Trophoblast cell (in vitro differentiated cells and primary cell): Measurements from ENCODE around the gene SEC61A2.

Experiments
- DNase-seq, 2 donors: peaks; one replicate each; pipeline ENCODE4 v3.0.0-alpha.2; 2016
- H2AFZ ChIP-seq: 2 replicates; pipeline ENCODE4 v1.6.1; 2013; ENCODE audit warnings: low read length, moderate library complexity, mild to moderate bottlenecking; ENCODE audit not compliant: insufficient read depth, poor library complexity
- H2AK5ac ChIP-seq: 2 replicates; pipeline ENCODE4 v1.6.1; 2013; ENCODE audit warnings: mild to moderate bottlenecking, low read length
- H2BK120ac ChIP-seq: 2 replicates; pipeline ENCODE4 v1.6.1; 2013; ENCODE audit warnings: low read length, mild to moderate bottlenecking, moderate library complexity; ENCODE audit not compliant: insufficient read depth, poor library complexity
- H2BK12ac ChIP-seq: 2 replicates; pipeline ENCODE4 v1.6.1; 2013; ENCODE audit warnings: mild to moderate bottlenecking, low read length, moderate library complexity
- H2BK5ac ChIP-seq: 2 replicates; pipeline ENCODE4 v1.6.1; 2013; ENCODE audit warnings: low read length, low read depth, moderate library complexity, mild to moderate bottlenecking; ENCODE audit not compliant: poor library complexity
- H3K14ac ChIP-seq: 2 replicates; pipeline ENCODE4 v1.6.1; 2013; ENCODE audit warnings: mild to moderate bottlenecking, low read length
- H3K18ac ChIP-seq: 2 replicates; pipeline ENCODE4 v1.6.1; 2013; ENCODE audit warnings: mild to moderate bottlenecking, low read length
- H3K23ac ChIP-seq: 2 replicates; pipeline ENCODE4 v1.6.1; 2013; ENCODE audit warnings: low read length
- H3K27ac ChIP-seq: 2 replicates; pipeline ENCODE4 v1.5.1; 2013; ENCODE audit warnings: low read depth, mild to moderate bottlenecking, inconsistent platforms, low read length, moderate library complexity
- H3K27me3 ChIP-seq: 2 replicates; pipeline ENCODE4 v1.6.1; 2013; ENCODE audit warnings: inconsistent platforms, mild to moderate bottlenecking, low read length, moderate library complexity; ENCODE audit not compliant: insufficient read depth
- H3K36me3 ChIP-seq, 2 experiments: 1 replicate in 1 of 2; 2 replicates in 1 of 2; pipeline ENCODE4 v1.6.1; 2013; ENCODE audit warnings: low read length in 2 of 2, mild to moderate bottlenecking in 2 of 2, moderate library complexity in 1 of 2; ENCODE audit not compliant: insufficient read depth in 2 of 2, control insufficient read depth in 1 of 2
- H3K4ac ChIP-seq: 2 replicates; pipeline ENCODE4 v1.6.1; 2013; ENCODE audit warnings: low read depth, mild to moderate bottlenecking, low read length, moderate library complexity
- H3K4me1 ChIP-seq, 2 experiments: 1 replicate in 1 of 2; 2 replicates in 1 of 2; pipeline ENCODE4 v1.6.1; 2013; ENCODE audit warnings: low read length in 2 of 2, mild to moderate bottlenecking in 2 of 2, moderate library complexity in 1 of 2; ENCODE audit not compliant: insufficient read depth in 2 of 2, control insufficient read depth in 1 of 2
- H3K4me2 ChIP-seq: 2 replicates; pipeline ENCODE4 v1.6.1; 2013; ENCODE audit warnings: inconsistent platforms, mild to moderate bottlenecking, low read length, moderate library complexity
- H3K4me3 ChIP-seq: 2 replicates; pipeline ENCODE4 v1.5.1; 2013; ENCODE audit warnings: mild to moderate bottlenecking, low read depth, low read length, inconsistent platforms
- H3K79me1 ChIP-seq: one replicate; pipeline ENCODE4 v1.6.1; 2013; ENCODE audit warnings: low read length
- H3K79me2 ChIP-seq: 2 replicates; pipeline ENCODE4 v1.6.1; 2013; ENCODE audit warnings: low read length, mild to moderate bottlenecking; ENCODE audit not compliant: control insufficient read depth, insufficient read depth, poor library complexity
- H3K9ac ChIP-seq: 2 replicates; pipeline ENCODE4 v1.6.1; 2013; ENCODE audit warnings: mild to moderate bottlenecking, low read length
- H3K9me3 ChIP-seq: 2 replicates; pipeline ENCODE4 v1.6.1; 2013; ENCODE audit warnings: low read depth, mild to moderate bottlenecking, control low read depth, inconsistent platforms, low read length; ENCODE audit not compliant: insufficient read depth
- H4K12ac ChIP-seq: 2 replicates; pipeline ENCODE4 v1.6.1; 2013; ENCODE audit warnings: low read depth, mild to moderate bottlenecking, low read length, moderate library complexity
- H4K8ac ChIP-seq: 2 replicates; pipeline ENCODE4 v1.6.1; 2013; ENCODE audit warnings: low read depth, mild to moderate bottlenecking, low read length, moderate library complexity
- H4K91ac ChIP-seq: one replicate; pipeline ENCODE4 v1.6.1; 2013; ENCODE audit warnings: low read depth, mild to moderate bottlenecking, low read length, moderate library complexity
- WGBS: extraction: QIAGEN DNeasy Blood & Tissue Kit; methylation state at CpG from one replicate; pipeline ENCODE4 v1.1.7; 2013; ENCODE audit warnings: missing lambda C conversion rate; ENCODE audit not compliant: insufficient read length, insufficient coverage; ENCODE audit errors: extremely low coverage; 5-methylcytosine and 5-hydroxymethylcytosine counted together

SEC61A2 gene

DNA sequence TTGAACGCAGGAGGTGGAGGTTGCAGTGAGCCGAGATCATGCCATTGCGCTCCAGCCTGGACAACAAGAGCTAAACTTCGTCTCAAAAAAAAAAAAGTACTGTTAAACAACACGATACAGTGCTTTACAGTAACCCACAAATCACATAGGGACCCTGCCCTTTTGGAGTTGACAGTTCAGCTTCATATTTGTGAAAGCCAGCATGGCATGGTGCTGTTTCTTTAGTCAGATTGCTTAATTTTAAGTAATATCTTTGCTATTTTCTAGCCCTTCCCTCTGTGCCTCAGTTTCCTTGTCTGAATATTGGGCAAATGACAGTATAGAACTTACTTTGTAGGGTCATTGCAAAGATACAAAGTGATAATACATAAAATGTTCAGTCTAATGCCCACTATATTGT lies 71.4 kb downstream of the SEC61A2 start:
- no CpG with 5 or more reads among the region's 5 CpGs for WGBS
- H2AFZ ChIP-seq = no peak overlapping the region
- H2BK12ac ChIP-seq = no peak overlapping the region
- H3K36me3 ChIP-seq = peaks cover 9 to 18% of the 10 kb centered on the region in 2 experiments
- no peak overlapping the region for H3K14ac ChIP-seq
- no peak overlapping the region for H3K4me3 ChIP-seq
- DNase-seq = no peak
- H3K18ac ChIP-seq = no peak overlapping the region
- no peak overlapping the region for H3K4me2 ChIP-seq
- H4K91ac ChIP-seq = no peak overlapping the region
- no peaks in the 10 kb centered on the region for H3K4me1 ChIP-seq
- H3K79me1 ChIP-seq = peaks cover 5% of the 10 kb centered on the region
- peaks cover 5% of the 10 kb centered on the region for H3K79me2 ChIP-seq
- H2BK5ac ChIP-seq = no peak overlapping the region
- no peak overlapping the region for H3K23ac ChIP-seq
- H3K27me3 ChIP-seq = no peaks in the 10 kb centered on the region
- no peak overlapping the region for H4K8ac ChIP-seq
- no peak overlapping the region for H2AK5ac ChIP-seq
- H3K9me3 ChIP-seq = no peaks in the 10 kb centered on the region
- no peak overlapping the region for H4K12ac ChIP-seq
- no peak overlapping the region for H2BK120ac ChIP-seq
- H3K9ac ChIP-seq = no peak overlapping the region
- no peak overlapping the region for H3K4ac ChIP-seq
- no peak overlapping the region for H3K27ac ChIP-seq

DNA sequence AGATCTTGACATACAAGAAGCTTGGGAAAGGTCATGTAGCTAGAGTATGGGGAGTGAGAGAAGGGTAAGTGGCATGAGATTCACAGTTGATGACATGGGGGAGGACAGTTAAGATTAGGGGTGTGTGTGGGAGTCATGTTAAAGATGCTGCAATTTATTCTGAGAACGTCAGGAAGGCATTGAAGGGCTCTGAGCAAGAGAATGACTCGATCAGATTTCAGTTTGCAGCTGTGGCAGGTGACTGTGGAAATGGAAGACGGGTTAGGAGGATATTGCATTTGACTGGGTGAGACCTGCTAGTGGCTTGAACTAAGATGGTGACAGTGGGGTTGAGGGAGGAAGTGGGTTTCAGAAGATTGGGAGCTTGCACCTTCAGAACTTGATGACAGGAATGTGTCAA lies 72.1 kb downstream of the SEC61A2 start:
- WGBS = no CpG with 5 or more reads among the region's 3 CpGs
- Histone ChIP-seq H2AK5ac (no peak overlapping the region), H3K4me2 (no peak overlapping the region), H2BK12ac (no peak overlapping the region), H3K14ac (no peak overlapping the region), H3K36me3 (peaks cover 9 to 18% of the 10 kb centered on the region in 2 experiments), H4K91ac (no peak overlapping the region), H4K8ac (no peak overlapping the region), H3K79me1 (no peaks in the 10 kb centered on the region), H3K4me1 (no peaks in the 10 kb centered on the region), H2BK5ac (no peak overlapping the region), H3K79me2 (peaks cover under 1% of the 10 kb centered on the region), H3K9me3 (no peaks in the 10 kb centered on the region), H3K18ac (no peak overlapping the region), H2AFZ (no peak overlapping the region), H3K27me3 (no peaks in the 10 kb centered on the region), H3K4ac (no peak overlapping the region), H3K4me3 (no peak overlapping the region), H3K23ac (no peak overlapping the region), H2BK120ac (no peak overlapping the region), H3K27ac (no peak overlapping the region), H3K9ac (no peak overlapping the region), H4K12ac (no peak overlapping the region)
- DNase-seq = no peak

DNA sequence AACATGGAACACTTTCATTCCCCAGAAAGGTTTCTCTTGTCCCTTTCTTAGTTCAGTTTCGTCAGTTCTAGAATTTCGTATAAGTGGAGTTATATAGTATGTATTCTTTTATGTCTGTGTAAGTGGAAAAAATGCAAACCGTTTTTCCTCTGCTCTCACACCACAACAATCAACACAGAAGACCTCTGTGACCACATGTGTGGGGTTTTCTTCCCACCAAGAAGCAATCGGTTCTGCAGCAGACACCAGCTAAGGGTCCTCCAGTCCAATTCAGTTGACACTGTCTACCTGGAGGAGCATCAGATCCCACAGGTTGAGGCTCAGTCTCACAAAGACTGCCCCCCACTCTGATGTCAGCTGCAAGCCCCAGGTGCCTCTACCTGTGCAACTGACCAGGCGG lies 72.7 kb downstream of the SEC61A2 start:
- no peak overlapping the region for H2BK12ac ChIP-seq

DNA sequence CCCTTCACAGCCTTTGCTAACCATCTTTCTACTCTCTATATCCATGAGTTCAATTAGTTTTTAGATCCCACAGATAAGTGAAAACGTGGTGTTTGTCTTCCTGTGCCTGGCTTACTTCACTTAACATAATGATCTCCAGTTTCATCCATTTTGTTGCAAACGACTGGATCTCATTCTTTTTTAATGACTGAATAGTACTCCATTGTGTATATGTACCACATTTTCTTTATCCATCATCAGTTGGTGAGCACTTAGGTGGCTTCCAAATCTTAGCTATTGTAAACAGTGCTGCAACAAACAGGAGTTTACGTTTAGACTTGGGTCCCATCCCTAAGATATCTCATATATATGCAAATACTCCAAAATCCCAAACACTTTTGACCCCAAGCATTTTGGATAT lies 75.6 kb downstream of the SEC61A2 start:
- Histone ChIP-seq H2AK5ac (no peak overlapping the region), H3K4me2 (no peak overlapping the region), H3K79me2 (no peaks in the 10 kb centered on the region), H2AFZ (no peak overlapping the region), H3K9me3 (no peaks in the 10 kb centered on the region), H3K79me1 (no peaks in the 10 kb centered on the region), H3K9ac (no peak overlapping the region), H3K23ac (no peak overlapping the region), H3K14ac (no peak overlapping the region), H3K27me3 (no peaks in the 10 kb centered on the region), H3K27ac (no peak overlapping the region), H3K18ac (no peak overlapping the region), H2BK12ac (no peak overlapping the region), H4K91ac (no peak overlapping the region), H4K8ac (no peak overlapping the region), H3K4me1 (no peaks in the 10 kb centered on the region), H2BK120ac (no peak overlapping the region), H3K36me3 (peaks cover 20 to 31% of the 10 kb centered on the region in 2 experiments), H2BK5ac (no peak overlapping the region), H3K4me3 (no peak overlapping the region), H3K4ac (no peak overlapping the region), H4K12ac (no peak overlapping the region)
- DNase-seq = no peak
- no CpG with 5 or more reads among the region's 3 CpGs for WGBS

More for the DNA sequence above, 72.7 kb downstream of the SEC61A2 start:
- Histone ChIP-seq H3K79me1 (no peaks in the 10 kb centered on the region), H3K27me3 (no peaks in the 10 kb centered on the region), H2AFZ (no peak overlapping the region), H3K23ac (no peak overlapping the region), H4K8ac (no peak overlapping the region), H3K4me3 (no peak overlapping the region), H3K9ac (no peak overlapping the region), H3K9me3 (no peaks in the 10 kb centered on the region), H3K27ac (no peak overlapping the region), H3K4ac (no peak overlapping the region), H3K79me2 (no peaks in the 10 kb centered on the region), H3K4me2 (no peak overlapping the region), H3K4me1 (no peaks in the 10 kb centered on the region), H2AK5ac (no peak overlapping the region), H2BK5ac (no peak overlapping the region), H4K12ac (no peak overlapping the region), H3K36me3 (peaks cover 9 to 18% of the 10 kb centered on the region in 2 experiments), H3K18ac (no peak overlapping the region), H3K14ac (no peak overlapping the region), H2BK120ac (no peak overlapping the region), H4K91ac (no peak overlapping the region)
- DNase-seq = no peak
- WGBS = no CpG with 5 or more reads among the region's 5 CpGs
